SK-N-SH (cell line): ENCODE measurements around the gene SLC15A2. TPM values are rescaled to one million over a fixed set of nuclear protein-coding genes. Genes with fewer than 3 reads are reported as not detected.

ENCODE experiments used
- CTCF ChIA-PET: fragments of 300-600, 350-600 bp; formaldehyde crosslinking; extraction: SDS; loops from one replicate; lab custom pipeline; 2021; lab: Yijun Ruan, JAX
- POLR2A ChIA-PET: fragments of 350-600 bp; sonication (Branson Sonifier 250); formaldehyde crosslinking; extraction: SDS; loops from one replicate; lab custom pipeline; 2020; ENCODE audit warnings: antibody characterized with exemption, inconsistent platforms; lab: Yijun Ruan, JAX
- DNase-seq: peaks from one replicate; pipeline ENCODE4 v3.0.0; 2012
- H2AFZ ChIP-seq: fragments of 200-600 bp; sonication (generic); 2 replicates; pipeline ENCODE4 v1.8.1; 2016; ENCODE audit warnings: antibody characterized with exemption, mild to moderate bottlenecking, low read depth
- H3F3A ChIP-seq: fragments of 200-600 bp; sonication (generic); replicated peaks from 2 replicates; pipeline ENCODE3; 2016; ENCODE audit warnings: antibody characterized with exemption, mild to moderate bottlenecking; ENCODE audit not compliant: insufficient read depth
- H3K27ac ChIP-seq, 2 experiments: fragments of 200-500 bp in 1 of 2; fragments of 200-600 bp in 1 of 2; sonication (Bioruptor generic) in 1 of 2; sonication (generic), shearing (Covaris generic) in 1 of 2; 2 replicates each; pipeline versions ENCODE4 v1.5.1 to v1.6.1; 2014 to 2016; ENCODE audit warnings: low read depth in 2 of 2, inconsistent platforms in 1 of 2, low read length in 1 of 2, mild to moderate bottlenecking in 1 of 2, mixed read lengths in 1 of 2
- H3K27me3 ChIP-seq: fragments of 200-600 bp; sonication (generic), shearing (Covaris generic); 2 replicates; pipeline ENCODE4 v1.6.1; 2016; ENCODE audit warnings: mixed run types; ENCODE audit not compliant: insufficient read depth
- H3K36me3 ChIP-seq, 2 experiments: fragments of 200-500 bp in 1 of 2; fragments of 200-600 bp in 1 of 2; sonication (Bioruptor generic) in 1 of 2; sonication (generic) in 1 of 2; replicated peaks in 1 of 2; 2 replicates each; pipeline versions ENCODE3 to v1.5.1; 2014 to 2016; ENCODE audit warnings: low read length in 1 of 2, mild to moderate bottlenecking in 1 of 2; ENCODE audit not compliant: insufficient read depth in 2 of 2, control insufficient read depth in 1 of 2
- H3K4me1 ChIP-seq, 2 experiments: fragments of 200-500 bp in 1 of 2; fragments of 200-600 bp in 1 of 2; sonication (Bioruptor generic) in 1 of 2; sonication (generic), shearing (Covaris generic) in 1 of 2; 2 replicates each; pipeline versions ENCODE4 v1.5.1 to v1.6.1; 2014 to 2016; ENCODE audit warnings: low read depth in 1 of 2, low read length in 1 of 2, mixed run types in 1 of 2; ENCODE audit not compliant: insufficient read depth in 2 of 2, control insufficient read depth in 1 of 2
- H3K4me2 ChIP-seq: fragments of 200-600 bp; sonication (generic), shearing (Covaris generic); 2 replicates; pipeline ENCODE4 v1.6.1; 2017; ENCODE audit warnings: mixed run types
- H3K4me3 ChIP-seq, 2 experiments: fragments of 200-500 bp in 1 of 2; fragments of 200-600 bp in 1 of 2; sonication (Bioruptor generic) in 1 of 2; sonication (generic), shearing (Covaris generic) in 1 of 2; 2 replicates each; pipeline versions ENCODE4 v1.5.1 to v1.8.1; 2014 to 2016; ENCODE audit warnings: low read depth in 2 of 2, inconsistent platforms in 1 of 2, low read length in 1 of 2, mild to moderate bottlenecking in 1 of 2, mixed read lengths in 1 of 2, moderate library complexity in 1 of 2
- H3K79me2 ChIP-seq: fragments of 200-600 bp; sonication (generic); 2 replicates; pipeline ENCODE4 v1.8.1; 2017; ENCODE audit warnings: mild to moderate bottlenecking; ENCODE audit not compliant: insufficient read depth
- H3K9ac ChIP-seq: fragments of 200-600 bp; sonication (generic); 2 replicates; pipeline ENCODE4 v1.6.1; 2017; ENCODE audit warnings: mixed run types
- H3K9me2 ChIP-seq: fragments of 200-600 bp; sonication (generic); 2 replicates; pipeline ENCODE4 v1.6.1; 2017; ENCODE audit warnings: mixed run types
- H3K9me3 ChIP-seq: fragments of 200-600 bp; sonication (generic); 2 replicates; pipeline ENCODE4 v1.6.1; 2017; ENCODE audit warnings: mixed run types, mild to moderate bottlenecking, moderate library complexity
- H4K20me1 ChIP-seq: fragments of 200-600 bp; sonication (generic); 2 replicates; pipeline ENCODE4 v1.6.1; 2017; ENCODE audit warnings: mild to moderate bottlenecking, mixed run types; ENCODE audit not compliant: insufficient read depth
- EP300 ChIP-seq, 2 experiments: IDR thresholded peaks; 2 replicates each; pipeline versions ENCODE4 v1.4.0 to v1.6.1; 2012; ENCODE audit warnings: borderline replicate concordance in 1 of 2, low read depth in 1 of 2, low read length in 1 of 2
- FOSL2 ChIP-seq: IDR thresholded peaks from 2 replicates; pipeline ENCODE4 v1.4.0; 2012; ENCODE audit warnings: low read depth, mild to moderate bottlenecking, moderate library complexity, borderline replicate concordance
- GATA2 ChIP-seq: sonication (generic); formaldehyde crosslinking; IDR thresholded peaks from 2 replicates; pipeline ENCODE4 v1.5.0; 2020; ENCODE audit warnings: mild to moderate bottlenecking, missing genetic modification reagents
- JUND ChIP-seq: IDR thresholded peaks from 2 replicates; pipeline ENCODE4 v1.4.0; 2012
- NRF1 ChIP-seq: IDR thresholded peaks from 2 replicates; pipeline ENCODE4 v1.6.1; 2012; ENCODE audit warnings: low read depth, mild to moderate bottlenecking, low read length
- POLR2AphosphoS5 ChIP-seq: IDR thresholded peaks from 2 replicates; pipeline ENCODE4 v1.6.1; 2012; ENCODE audit warnings: low read depth, low read length
- RCOR1 ChIP-seq: fragments of 150-350 bp; IDR thresholded peaks from 2 replicates; pipeline ENCODE4 v1.6.1; 2017; ENCODE audit warnings: antibody characterized with exemption, low read length
- RXRA ChIP-seq: IDR thresholded peaks from 2 replicates; pipeline ENCODE4 v1.4.0; 2012; ENCODE audit warnings: low read depth, mild to moderate bottlenecking, borderline replicate concordance
- TEAD4 ChIP-seq: IDR thresholded peaks from 2 replicates; pipeline ENCODE4 v1.4.0; 2012; ENCODE audit warnings: mild to moderate bottlenecking, borderline replicate concordance; ENCODE audit not compliant: insufficient read depth
- WGBS: methylation state at CpG from one replicate; pipeline ENCODE4 v1.1.6; 2017; ENCODE audit warnings: low lambda C conversion rate; 5-methylcytosine and 5-hydroxymethylcytosine counted together
- polyA plus RNA-seq, 3 experiments: library from polyadenylated mRNA; depleted of rRNA; stranded (reverse); fragments of >200 nt; gene quantifications; 2 replicates each; pipeline ENCODE4 v1.2.3, GENCODE V29; 2012
- TF ChIP-seq, protein P1 (sequence below): IDR thresholded peaks from 2 replicates; pipeline ENCODE4 v1.4.0; 2012; ENCODE audit warnings: low read depth
- TF ChIP-seq, protein P2 (sequence below): fragments of 200-600 bp; sonication (generic); IDR thresholded peaks from 2 replicates; pipeline ENCODE4 v1.6.1; 2017; ENCODE audit warnings: antibody characterized with exemption, mild to moderate bottlenecking, moderate library complexity
- TF ChIP-seq, protein P3 (sequence below): IDR thresholded peaks from 2 replicates; pipeline ENCODE4 v1.6.1; 2012; ENCODE audit warnings: mild to moderate bottlenecking, low read depth, low read length, moderate library complexity
- TF ChIP-seq, protein P4 (sequence below): IDR thresholded peaks from 2 replicates; pipeline ENCODE4; 2012

SLC15A2 gene
- polyA plus RNA-seq, 1 of the 3 experiments (the other 2 are of a cell fraction), result 0.10 TPM

DNA sequence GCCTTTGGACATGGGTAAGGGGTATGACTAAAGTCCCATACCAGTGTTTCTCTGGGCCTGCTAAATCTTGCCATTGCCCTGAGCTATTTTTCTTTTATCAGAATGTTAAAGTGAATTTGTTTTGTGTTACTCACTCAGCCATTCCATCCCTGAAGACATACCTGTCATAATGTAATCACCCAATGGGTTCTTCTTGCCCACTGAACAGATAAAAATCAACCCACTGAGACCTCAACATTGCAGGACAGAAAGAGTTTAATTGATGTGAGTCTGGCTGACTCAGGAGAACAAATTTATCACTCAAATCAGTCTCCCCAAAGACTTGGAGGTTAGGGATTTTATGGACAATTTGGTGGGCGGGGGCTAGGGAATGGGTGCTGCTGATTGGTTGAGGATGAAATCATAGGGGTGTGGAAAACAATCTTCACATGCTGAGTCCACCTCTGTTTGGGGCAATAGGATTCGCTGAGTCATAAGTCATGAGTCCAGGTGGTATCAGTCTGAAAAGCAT is 80.5 kb downstream of the SLC15A2 start:
- POLR2A ChIA-PET, result no interaction called here
- H3K36me3 ChIP-seq, result no peaks in the 10 kb centered on the region
- TF ChIP-seq, protein P1, sequence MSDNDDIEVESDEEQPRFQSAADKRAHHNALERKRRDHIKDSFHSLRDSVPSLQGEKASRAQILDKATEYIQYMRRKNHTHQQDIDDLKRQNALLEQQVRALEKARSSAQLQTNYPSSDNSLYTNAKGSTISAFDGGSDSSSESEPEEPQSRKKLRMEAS, result no peak
- TF ChIP-seq, protein P2, sequence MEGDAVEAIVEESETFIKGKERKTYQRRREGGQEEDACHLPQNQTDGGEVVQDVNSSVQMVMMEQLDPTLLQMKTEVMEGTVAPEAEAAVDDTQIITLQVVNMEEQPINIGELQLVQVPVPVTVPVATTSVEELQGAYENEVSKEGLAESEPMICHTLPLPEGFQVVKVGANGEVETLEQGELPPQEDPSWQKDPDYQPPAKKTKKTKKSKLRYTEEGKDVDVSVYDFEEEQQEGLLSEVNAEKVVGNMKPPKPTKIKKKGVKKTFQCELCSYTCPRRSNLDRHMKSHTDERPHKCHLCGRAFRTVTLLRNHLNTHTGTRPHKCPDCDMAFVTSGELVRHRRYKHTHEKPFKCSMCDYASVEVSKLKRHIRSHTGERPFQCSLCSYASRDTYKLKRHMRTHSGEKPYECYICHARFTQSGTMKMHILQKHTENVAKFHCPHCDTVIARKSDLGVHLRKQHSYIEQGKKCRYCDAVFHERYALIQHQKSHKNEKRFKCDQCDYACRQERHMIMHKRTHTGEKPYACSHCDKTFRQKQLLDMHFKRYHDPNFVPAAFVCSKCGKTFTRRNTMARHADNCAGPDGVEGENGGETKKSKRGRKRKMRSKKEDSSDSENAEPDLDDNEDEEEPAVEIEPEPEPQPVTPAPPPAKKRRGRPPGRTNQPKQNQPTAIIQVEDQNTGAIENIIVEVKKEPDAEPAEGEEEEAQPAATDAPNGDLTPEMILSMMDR, result no peak
- TF ChIP-seq, protein P3, sequence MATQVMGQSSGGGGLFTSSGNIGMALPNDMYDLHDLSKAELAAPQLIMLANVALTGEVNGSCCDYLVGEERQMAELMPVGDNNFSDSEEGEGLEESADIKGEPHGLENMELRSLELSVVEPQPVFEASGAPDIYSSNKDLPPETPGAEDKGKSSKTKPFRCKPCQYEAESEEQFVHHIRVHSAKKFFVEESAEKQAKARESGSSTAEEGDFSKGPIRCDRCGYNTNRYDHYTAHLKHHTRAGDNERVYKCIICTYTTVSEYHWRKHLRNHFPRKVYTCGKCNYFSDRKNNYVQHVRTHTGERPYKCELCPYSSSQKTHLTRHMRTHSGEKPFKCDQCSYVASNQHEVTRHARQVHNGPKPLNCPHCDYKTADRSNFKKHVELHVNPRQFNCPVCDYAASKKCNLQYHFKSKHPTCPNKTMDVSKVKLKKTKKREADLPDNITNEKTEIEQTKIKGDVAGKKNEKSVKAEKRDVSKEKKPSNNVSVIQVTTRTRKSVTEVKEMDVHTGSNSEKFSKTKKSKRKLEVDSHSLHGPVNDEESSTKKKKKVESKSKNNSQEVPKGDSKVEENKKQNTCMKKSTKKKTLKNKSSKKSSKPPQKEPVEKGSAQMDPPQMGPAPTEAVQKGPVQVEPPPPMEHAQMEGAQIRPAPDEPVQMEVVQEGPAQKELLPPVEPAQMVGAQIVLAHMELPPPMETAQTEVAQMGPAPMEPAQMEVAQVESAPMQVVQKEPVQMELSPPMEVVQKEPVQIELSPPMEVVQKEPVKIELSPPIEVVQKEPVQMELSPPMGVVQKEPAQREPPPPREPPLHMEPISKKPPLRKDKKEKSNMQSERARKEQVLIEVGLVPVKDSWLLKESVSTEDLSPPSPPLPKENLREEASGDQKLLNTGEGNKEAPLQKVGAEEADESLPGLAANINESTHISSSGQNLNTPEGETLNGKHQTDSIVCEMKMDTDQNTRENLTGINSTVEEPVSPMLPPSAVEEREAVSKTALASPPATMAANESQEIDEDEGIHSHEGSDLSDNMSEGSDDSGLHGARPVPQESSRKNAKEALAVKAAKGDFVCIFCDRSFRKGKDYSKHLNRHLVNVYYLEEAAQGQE, result no peak
- no peak for TF ChIP-seq POLR2AphosphoS5
- no peak for TF ChIP-seq GATA2 (CRISPR knock-in tag)
- no peak for TF ChIP-seq RCOR1
- no peak for TF ChIP-seq FOSL2
- no peak for TF ChIP-seq NRF1
- TF ChIP-seq, protein P4, sequence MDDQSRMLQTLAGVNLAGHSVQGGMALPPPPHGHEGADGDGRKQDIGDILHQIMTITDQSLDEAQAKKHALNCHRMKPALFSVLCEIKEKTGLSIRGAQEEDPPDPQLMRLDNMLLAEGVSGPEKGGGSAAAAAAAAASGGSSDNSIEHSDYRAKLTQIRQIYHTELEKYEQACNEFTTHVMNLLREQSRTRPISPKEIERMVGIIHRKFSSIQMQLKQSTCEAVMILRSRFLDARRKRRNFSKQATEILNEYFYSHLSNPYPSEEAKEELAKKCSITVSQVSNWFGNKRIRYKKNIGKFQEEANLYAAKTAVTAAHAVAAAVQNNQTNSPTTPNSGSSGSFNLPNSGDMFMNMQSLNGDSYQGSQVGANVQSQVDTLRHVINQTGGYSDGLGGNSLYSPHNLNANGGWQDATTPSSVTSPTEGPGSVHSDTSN, result no peak
- no peak for TF ChIP-seq JUND
- TF ChIP-seq TEAD4, result no peak
- TF ChIP-seq RXRA, result no peak
- no peak for TF ChIP-seq EP300 (IDR thresholded peaks at IDR 0.05; ENCODE audit: borderline replicate concordance in 1 of 2, low read depth in 1 of 2, low read length in 1 of 2)
- TF ChIP-seq, all 33 proteins: peak for 0
- CTCF ChIA-PET, result interaction anchor here (1.6 kb wide), 1 partner anchor 21 kb away, joined by 6 read pairs; no protein-coding TSS in a partner anchor
- DNase-seq, result no peak
- Histone ChIP-seq H3K27ac (no peak overlapping the region), H3K9me2 (no peaks in the 10 kb centered on the region), H3K9ac (no peak overlapping the region), H3K27me3 (no peaks in the 10 kb centered on the region), H3K4me1 (no peaks in the 10 kb centered on the region), H4K20me1 (no peaks in the 10 kb centered on the region), H3K79me2 (no peaks in the 10 kb centered on the region), H3K9me3 (no peaks in the 10 kb centered on the region), H3K4me2 (no peak overlapping the region), H3F3A (no peaks in the 10 kb centered on the region), H3K4me3 (no peak overlapping the region), H2AFZ (no peak overlapping the region)
- WGBS, result 3% methylated on average over 2 of the region's 2 CpGs
